ENCODE measurements around the gene MYO1E.

MYO1E gene

GRCh38 chr15:59312205-59312604, 60.5 kb downstream of the MYO1E start:
- DNase-seq: no peak

GRCh38 chr15:59311195-59311594, 61.5 kb downstream of the MYO1E start:
- no peak for DNase-seq

GRCh38 chr15:59309405-59309804, 63.3 kb downstream of the MYO1E start:
- no peak for DNase-seq

- no peak for DNase-seq
Measured at GRCh38 chr15:59307165-59307537, 65.5 kb downstream of the MYO1E start.

- peak; percentile 27 for DNase-seq
Measured at GRCh38 chr15:59306520-59307164, 66.0 kb downstream of the MYO1E start.

GRCh38 chr15:59304807-59305206, 67.9 kb downstream of the MYO1E start:
- DNase-seq: no peak

GRCh38 chr15:59304034-59304795, 68.5 kb downstream of the MYO1E start:
- no peak for DNase-seq

- no peak for DNase-seq
Measured at GRCh38 chr15:59303633-59304032, 69.0 kb downstream of the MYO1E start.

GRCh38 chr15:59303136-59303535, 69.5 kb downstream of the MYO1E start:
- DNase-seq: no peak

GRCh38 chr15:59301527-59301926, 71.1 kb downstream of the MYO1E start:
- DNase-seq: no peak

- DNase-seq: no peak
Measured at GRCh38 chr15:59300618-59301139, 72.0 kb downstream of the MYO1E start.

GRCh38 chr15:59299929-59300617, 72.6 kb downstream of the MYO1E start:
- DNase-seq: peak; percentile 74

- DNase-seq: no peak
Measured at GRCh38 chr15:59298854-59299250, 73.8 kb downstream of the MYO1E start.

- DNase-seq: no peak
Measured at GRCh38 chr15:59298225-59298853, 74.3 kb downstream of the MYO1E start.

GRCh38 chr15:59296181-59296617, 76.5 kb downstream of the MYO1E start:
- DNase-seq: no peak

GRCh38 chr15:59295261-59296001, 77.2 kb downstream of the MYO1E start:
- no peak for DNase-seq

- DNase-seq: peak; percentile 67
Measured at GRCh38 chr15:59294574-59295260, 78.0 kb downstream of the MYO1E start.

GRCh38 chr15:59292442-59293151, 80.1 kb downstream of the MYO1E start:
- no peak for DNase-seq

- DNase-seq: no peak
Measured at GRCh38 chr15:59291213-59291549, 81.5 kb downstream of the MYO1E start.

GRCh38 chr15:59290295-59291212, 82.1 kb downstream of the MYO1E start:
- DNase-seq: no peak
